IgD-negative memory B cell (primary cell): Measurements from ENCODE around the gene RHOT2. TPM values are rescaled to one million over a fixed set of nuclear protein-coding genes. Genes with fewer than 3 reads are reported as not detected.

Source experiments
- H3K27ac Mint-ChIP-seq, 3 donors: one replicate each; pipeline ENCODE4 v1.8.0; 2020 to 2022; ENCODE audit warnings: mild to moderate bottlenecking in 3 of 3, mixed read lengths in 3 of 3, moderate library complexity in 1 of 3
- H3K27me3 Mint-ChIP-seq: one replicate; pipeline ENCODE4 v1.8.0; 2021; ENCODE audit warnings: mixed read lengths
- H3K36me3 Mint-ChIP-seq: one replicate; pipeline ENCODE4 v1.8.0; 2020; ENCODE audit warnings: mild to moderate bottlenecking, mixed read lengths
- H3K4me1 Mint-ChIP-seq, 3 donors: one replicate each; pipeline ENCODE4 v1.8.0; 2020 to 2022; ENCODE audit warnings: mixed read lengths in 3 of 3, mild to moderate bottlenecking in 1 of 3
- H3K4me3 Mint-ChIP-seq, 4 donors: one replicate each; pipeline ENCODE4 v1.8.0; 2020 to 2022; ENCODE audit warnings: mild to moderate bottlenecking in 4 of 4, mixed read lengths in 4 of 4, moderate library complexity in 3 of 4
- H3K9me3 Mint-ChIP-seq, 3 donors: one replicate each; pipeline ENCODE4 v1.8.0; 2020 to 2021; ENCODE audit warnings: mixed read lengths in 3 of 3, mild to moderate bottlenecking in 1 of 3
- polyA plus RNA-seq: library from polyadenylated mRNA; unstranded; fragments of 300-500 nt; fragmentation: Illumina TruSeq; gene quantifications from one replicate; pipeline ENCODE4 v1.2.3, GENCODE V29; 2021

Gene RHOT2
- polyA plus RNA-seq, 1 donor from 2014 or later, result 42.7 TPM

DNA sequence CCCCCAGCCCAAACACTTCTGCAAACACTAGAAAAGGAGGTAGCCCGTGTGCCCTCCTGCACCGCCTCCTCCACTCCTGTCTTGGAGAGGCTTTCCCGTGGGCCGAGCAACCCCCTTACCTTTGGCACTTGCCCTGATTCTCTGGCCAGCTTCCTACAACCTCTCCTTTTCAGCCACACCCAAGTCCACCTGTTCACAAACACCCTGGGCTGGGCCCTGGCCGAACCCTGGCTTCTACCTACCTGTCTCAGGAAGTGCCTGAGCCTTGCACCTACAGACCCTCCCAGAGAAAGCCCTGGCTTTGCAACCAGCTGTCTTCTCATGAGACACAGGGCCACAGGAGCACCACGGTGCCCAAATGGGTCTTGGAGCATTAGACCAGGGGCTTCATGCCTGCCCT lies 51.0 kb downstream of the RHOT2 start:
- Mint-ChIP-seq H3K27me3 (peaks cover 12% of the 10 kb centered on the region), H3K36me3 (no peaks in the 10 kb centered on the region), H3K27ac (peak overlapping the region in 2 of 3 donors; percentile 87 to 95), H3K9me3 (no peaks in the 10 kb centered on the region), H3K4me3 (peak overlapping the region in 3 of 4 donors; percentile 61 to 87 (median 72)), H3K4me1 (peaks cover 6 to 8% (median 8%) of the 10 kb centered on the region in 3 donors)

- Mint-ChIP-seq H3K9me3 (no peaks in the 10 kb centered on the region), H3K27me3 (peaks cover 8% of the 10 kb centered on the region), H3K36me3 (no peaks in the 10 kb centered on the region), H3K4me3 (peak overlapping the region; percentile 79 to 93 (median 89)), H3K27ac (peak overlapping the region; percentile 65 to 95 (median 89)), H3K4me1 (peaks cover 6 to 8% (median 8%) of the 10 kb centered on the region in 3 donors)
Observed at GRCh38 chr16:719815-720446, 52.0 kb downstream of the RHOT2 start.

- Mint-ChIP-seq H3K27ac (peak overlapping the region; percentile 65 to 95 (median 89)), H3K4me3 (peak overlapping the region; percentile 79 to 93 (median 89)), H3K36me3 (no peaks in the 10 kb centered on the region), H3K27me3 (peaks cover 8% of the 10 kb centered on the region), H3K9me3 (no peaks in the 10 kb centered on the region), H3K4me1 (peaks cover 6 to 10% (median 8%) of the 10 kb centered on the region in 3 donors)
Observed at GRCh38 chr16:720447-720989, 52.6 kb downstream of the RHOT2 start.

DNA sequence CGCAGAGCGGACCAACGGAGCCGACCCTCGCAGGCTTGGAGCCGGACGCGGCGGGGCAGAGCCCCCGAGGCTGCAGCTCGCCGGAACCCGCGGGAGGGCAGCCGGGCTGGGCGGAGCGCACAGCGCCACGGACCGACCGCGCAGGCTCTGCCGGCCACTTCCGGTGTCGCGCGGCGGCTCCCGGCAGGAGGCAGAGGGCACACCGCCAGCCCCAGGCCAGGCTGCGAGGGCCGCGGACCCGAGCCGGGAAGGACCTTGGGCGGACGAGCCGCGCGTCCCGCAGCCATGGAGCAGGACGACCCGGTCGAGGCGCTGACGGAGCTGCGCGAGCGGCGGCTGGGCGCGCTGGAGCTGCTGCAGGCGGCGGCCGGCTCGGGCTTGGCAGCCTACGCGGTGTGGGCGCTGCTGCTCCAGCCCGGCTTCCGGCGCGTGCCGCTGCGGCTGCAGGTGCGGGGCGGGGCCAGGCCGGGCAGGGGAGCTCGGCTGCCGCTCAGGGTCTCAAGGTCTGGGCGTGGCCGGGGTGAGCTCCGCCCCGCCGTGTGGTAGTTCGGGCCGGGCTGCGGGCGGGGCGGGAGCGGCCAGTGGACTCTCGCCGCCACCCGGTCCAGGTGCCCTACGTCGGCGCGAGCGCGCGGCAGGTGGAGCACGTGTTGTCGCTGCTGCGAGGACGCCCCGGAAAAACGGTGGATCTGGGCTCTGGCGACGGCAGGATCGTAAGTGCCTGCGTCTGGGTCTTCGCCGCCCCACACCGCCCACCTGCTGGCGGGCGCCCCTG lies 53.2 kb downstream of the RHOT2 start, which contains the start of gene ANTKMT:
Gene ANTKMT (plus strand): TSS at position 157 of the 775 bp plus-strand sequence. CDS start 129 bp downstream, at position 286.
- Mint-ChIP-seq H3K9me3 (no peaks in the 10 kb centered on the region), H3K27ac (peak within 1 kb of the TSS; percentile 65 to 98 (median 89)), H3K4me1 (peaks cover 6 to 10% (median 8%) of the 10 kb centered on the region in 3 donors), H3K4me3 (peak within 1 kb of the TSS; percentile 79 to 93 (median 89)), H3K36me3 (no peaks in the 10 kb centered on the region), H3K27me3 (peaks cover 5% of the 10 kb centered on the region)

DNA sequence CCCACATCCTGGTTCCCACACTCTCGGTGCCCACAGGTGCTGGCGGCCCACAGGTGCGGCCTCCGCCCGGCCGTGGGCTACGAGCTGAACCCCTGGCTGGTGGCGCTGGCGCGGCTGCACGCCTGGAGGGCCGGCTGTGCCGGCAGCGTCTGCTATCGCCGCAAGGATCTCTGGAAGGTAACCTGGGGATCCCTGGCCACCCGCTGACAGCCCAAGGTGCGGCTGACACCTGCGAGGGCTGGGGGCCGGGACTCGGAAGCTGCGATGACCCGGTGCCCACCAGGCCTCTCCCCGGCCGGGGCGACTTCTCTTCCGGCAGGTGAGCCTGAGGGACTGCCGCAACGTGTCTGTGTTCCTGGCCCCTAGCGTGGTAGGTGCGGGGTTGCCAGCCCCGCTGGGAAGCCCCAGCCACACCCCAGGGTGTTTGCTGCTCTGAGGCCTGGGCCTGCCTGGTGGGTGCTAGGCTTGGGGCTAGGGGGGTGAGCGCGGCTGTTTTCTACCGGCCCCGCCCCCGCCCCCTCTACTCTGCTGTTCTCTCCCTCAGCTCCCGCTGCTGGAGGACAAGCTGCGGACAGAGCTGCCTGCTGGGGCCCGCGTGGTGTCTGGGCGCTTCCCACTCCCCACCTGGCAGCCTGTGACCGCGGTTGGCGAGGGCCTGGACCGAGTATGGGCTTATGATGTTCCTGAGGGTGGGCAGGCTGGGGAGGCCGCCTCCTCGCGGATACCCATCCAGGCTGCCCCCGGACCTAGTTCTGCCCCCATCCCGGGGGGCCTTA lies 54.0 kb downstream of the RHOT2 start:
- peak overlapping the region in 2 of 3 donors; percentile 63 to 98 for H3K27ac Mint-ChIP-seq
- H3K4me1 Mint-ChIP-seq, result peaks cover 6 to 10% (median 6%) of the 10 kb centered on the region in 3 donors
- no peaks in the 10 kb centered on the region for H3K36me3 Mint-ChIP-seq
- H3K4me3 Mint-ChIP-seq, result peak overlapping the region; percentile 30 to 81 (median 55)
- no peaks in the 10 kb centered on the region for H3K9me3 Mint-ChIP-seq
- H3K27me3 Mint-ChIP-seq, result no peaks in the 10 kb centered on the region

GRCh38 chr16:722835-723633 lies 55.1 kb downstream of the RHOT2 start:
- peak overlapping the region; percentile 25 to 98 (median 59) for H3K27ac Mint-ChIP-seq
- peaks cover 6 to 10% (median 6%) of the 10 kb centered on the region in 3 donors for H3K4me1 Mint-ChIP-seq
- H3K27me3 Mint-ChIP-seq, result no peaks in the 10 kb centered on the region
- no peaks in the 10 kb centered on the region for H3K36me3 Mint-ChIP-seq
- H3K4me3 Mint-ChIP-seq, result peak overlapping the region in 3 of 4 donors; percentile 45 to 81 (median 78)
- no peaks in the 10 kb centered on the region for H3K9me3 Mint-ChIP-seq

- Mint-ChIP-seq H3K27me3 (no peaks in the 10 kb centered on the region), H3K27ac (peak overlapping the region in 1 of 3 donors; percentile 98), H3K4me3 (peak overlapping the region in 2 of 4 donors; percentile 32 to 40), H3K4me1 (peaks cover 6 to 10% (median 6%) of the 10 kb centered on the region in 3 donors), H3K9me3 (no peaks in the 10 kb centered on the region), H3K36me3 (no peaks in the 10 kb centered on the region)
Observed at GRCh38 chr16:723695-724094, 55.8 kb downstream of the RHOT2 start.

Other genes with a start within 250 kb of the RHOT2 start
- 1.9 TPM for gene RAB11FIP3, start 242.5 kb upstream of the RHOT2 start, polyA plus RNA-seq
- gene CAPN15, start 140.4 kb upstream of the RHOT2 start, polyA plus RNA-seq, result 9.1 TPM
- not detected for gene PRR35, start 107.7 kb upstream of the RHOT2 start, polyA plus RNA-seq
- 4.5 TPM for gene NHLRC4, start 101.1 kb upstream of the RHOT2 start, polyA plus RNA-seq
- gene PIGQ, start 98.2 kb upstream of the RHOT2 start, polyA plus RNA-seq, result 18.9 TPM
- gene RAB40C, start 78.1 kb upstream of the RHOT2 start, polyA plus RNA-seq, result 14.7 TPM
- gene WFIKKN1, start 37.1 kb upstream of the RHOT2 start, polyA plus RNA-seq, result not detected
- 81.0 TPM for gene METTL26, start 31.8 kb upstream of the RHOT2 start, polyA plus RNA-seq
- 52.8 TPM for gene MCRIP2, start 26.3 kb upstream of the RHOT2 start, polyA plus RNA-seq
- 0.54 TPM for gene WDR90, start 18.8 kb upstream of the RHOT2 start, polyA plus RNA-seq
- gene RHBDL1, start 7.5 kb downstream of the RHOT2 start, polyA plus RNA-seq, result 1.1 TPM
- gene STUB1, start 12.3 kb downstream of the RHOT2 start, polyA plus RNA-seq, result 137 TPM
- 51.0 TPM for gene JMJD8, start 16.2 kb downstream of the RHOT2 start, polyA plus RNA-seq
- gene WDR24, start 22.3 kb downstream of the RHOT2 start, polyA plus RNA-seq, result 15.1 TPM
- gene FBXL16, start 37.7 kb downstream of the RHOT2 start, polyA plus RNA-seq, result 4.4 TPM
- 2.8 TPM for gene METRN, start 47.0 kb downstream of the RHOT2 start, polyA plus RNA-seq
- 84.7 TPM for gene ANTKMT, start 53.0 kb downstream of the RHOT2 start, polyA plus RNA-seq
- 0.74 TPM for gene CCDC78, start 58.3 kb downstream of the RHOT2 start, polyA plus RNA-seq
- 10.0 TPM for gene HAGHL, start 59.0 kb downstream of the RHOT2 start, polyA plus RNA-seq
- 29.4 TPM for gene CIAO3, start 72.9 kb downstream of the RHOT2 start, polyA plus RNA-seq
- gene MSLN, start 92.6 kb downstream of the RHOT2 start, polyA plus RNA-seq, result not detected
- 39.5 TPM for gene RPUSD1, start 120.2 kb downstream of the RHOT2 start, polyA plus RNA-seq
- gene CHTF18, start 120.5 kb downstream of the RHOT2 start, polyA plus RNA-seq, result 4.9 TPM
- gene GNG13, start 132.6 kb downstream of the RHOT2 start, polyA plus RNA-seq, result not detected